ENCODE data around the gene IGSF9B. TPM values are rescaled to one million over a fixed set of nuclear protein-coding genes. Genes with fewer than 3 reads are reported as not detected.

IGSF9B gene
- total RNA-seq, 4 donors from 2014 or later = 6.5 to 106 (median 29.1) TPM

DNA sequence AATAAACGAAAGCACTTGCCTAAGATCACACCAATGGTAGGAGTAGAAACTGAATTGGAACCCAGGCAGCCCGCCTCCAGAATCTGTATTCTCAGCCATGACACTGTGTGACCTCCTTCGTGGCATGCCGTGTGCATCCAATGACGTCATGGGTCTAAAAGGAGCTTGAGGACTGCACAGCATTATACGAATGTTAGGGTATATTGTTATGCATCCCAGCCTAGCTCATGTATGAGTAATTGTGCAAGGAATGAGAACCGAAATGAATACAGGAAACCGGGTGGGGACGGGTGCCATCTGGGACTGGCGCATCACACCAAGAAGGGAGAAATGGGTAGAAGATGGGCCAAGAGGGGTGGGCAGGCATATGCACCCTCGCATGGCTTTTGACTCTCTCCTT, 12.3 kb upstream of the IGSF9B start:
- Histone ChIP-seq H3K9me3 (no peaks in the 10 kb centered on the region), H3K4me1 (peaks cover 0 to 5% of the 10 kb centered on the region in 2 donors), H3K4me3 (no peak overlapping the region), H3K27ac (no peak overlapping the region), H3K27me3 (no peaks in the 10 kb centered on the region), H3K36me3 (no peaks in the 10 kb centered on the region)
- intact Hi-C loops (cut with DNase I; ENCODE audit: low total_unique reads) = no loop called here
- no peak for TF ChIP-seq POLR2A (IDR thresholded peaks at IDR 0.05)
- TF ChIP-seq CTCF (IDR thresholded peaks at IDR 0.05) = no peak
- no peak for DNase-seq

DNA sequence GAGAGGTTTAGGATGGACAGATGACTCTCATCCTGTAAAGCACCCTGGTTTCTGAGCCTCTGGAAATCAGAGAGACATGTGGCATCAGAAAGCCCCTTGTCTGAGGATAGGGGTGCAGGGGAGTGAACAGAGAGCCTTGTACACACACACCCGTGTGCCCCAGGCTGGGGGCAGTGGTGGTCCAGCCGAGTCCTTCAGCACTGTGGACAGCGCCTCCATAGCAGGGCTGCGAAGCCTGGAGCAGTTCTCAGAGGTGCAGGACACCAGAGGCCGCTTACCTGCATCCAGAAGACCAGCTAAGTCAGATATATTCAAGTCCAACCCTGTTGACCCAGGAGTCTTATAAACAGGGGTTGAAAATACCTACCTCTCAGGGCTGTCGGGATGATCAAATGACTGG, 11.5 kb upstream of the IGSF9B start:
- no peaks in the 10 kb centered on the region for H3K9me3 ChIP-seq
- no peaks in the 10 kb centered on the region for H3K36me3 ChIP-seq
- TF ChIP-seq POLR2A (IDR thresholded peaks at IDR 0.05) (no peak), CTCF (IDR thresholded peaks at IDR 0.05) (no peak)
- intact Hi-C loops (cut with DNase I; ENCODE audit: low total_unique reads) = no loop called here
- H3K4me1 ChIP-seq = peaks cover 0 to 5% of the 10 kb centered on the region in 2 donors
- no peaks in the 10 kb centered on the region for H3K27me3 ChIP-seq
- H3K27ac ChIP-seq = no peak overlapping the region
- DNase-seq = no peak
- no peak overlapping the region for H3K4me3 ChIP-seq

DNA sequence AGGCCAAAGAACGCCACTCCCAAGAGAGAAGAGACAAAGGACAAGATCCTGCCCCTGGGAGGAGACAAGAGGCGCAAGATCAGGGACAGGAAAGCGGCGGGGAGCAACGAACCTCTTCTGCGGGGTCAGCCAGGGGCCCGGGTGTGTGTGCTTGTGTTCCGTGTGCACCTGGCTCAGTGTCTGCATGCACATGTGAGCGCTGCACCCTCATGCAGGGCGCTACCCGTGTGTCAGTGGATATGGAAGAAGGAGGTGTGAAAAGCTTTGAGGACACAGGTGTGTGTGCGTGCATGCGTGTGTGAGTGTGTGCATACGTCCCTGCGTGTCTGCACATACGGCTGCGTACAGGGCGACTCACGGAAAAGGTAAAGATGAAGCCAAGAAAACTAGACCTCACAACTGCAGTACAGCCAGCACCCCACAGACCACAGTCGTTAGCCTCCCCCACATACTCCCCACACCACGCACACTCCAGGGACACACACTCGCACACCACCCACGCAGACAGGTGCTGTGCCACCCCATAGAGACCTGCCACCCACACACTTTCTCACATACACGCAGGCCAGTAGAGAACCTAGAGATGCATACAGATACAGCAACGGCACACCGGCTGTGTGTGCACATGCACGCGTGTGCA, 11.0 kb upstream of the IGSF9B start:
- no peak overlapping the region for H3K27ac ChIP-seq
- peaks cover 0 to 5% of the 10 kb centered on the region in 2 donors for H3K4me1 ChIP-seq
- H3K4me3 ChIP-seq = no peak overlapping the region
- no peak for TF ChIP-seq CTCF (IDR thresholded peaks at IDR 0.05)
- TF ChIP-seq POLR2A (IDR thresholded peaks at IDR 0.05) = no peak
- H3K9me3 ChIP-seq = no peaks in the 10 kb centered on the region
- no peaks in the 10 kb centered on the region for H3K27me3 ChIP-seq
- DNase-seq = no peak
- intact Hi-C loops (cut with DNase I; ENCODE audit: low total_unique reads) = no loop called here
- no peaks in the 10 kb centered on the region for H3K36me3 ChIP-seq

- Histone ChIP-seq H3K9me3 (no peaks in the 10 kb centered on the region), H3K4me1 (peaks cover 0 to 5% of the 10 kb centered on the region in 2 donors), H3K27ac (no peak overlapping the region), H3K4me3 (no peak overlapping the region), H3K36me3 (no peaks in the 10 kb centered on the region), H3K27me3 (no peaks in the 10 kb centered on the region)
- peak; percentile 33 to 49 for DNase-seq
- intact Hi-C loops (cut with DNase I; ENCODE audit: low total_unique reads) = no loop called here
- peak; percentile 25 to 47 (median 34) for TF ChIP-seq CTCF (IDR thresholded peaks at IDR 0.05)
- TF ChIP-seq POLR2A (IDR thresholded peaks at IDR 0.05) = no peak
Observed at GRCh38 chr11:133966921-133967598, 10.3 kb upstream of the IGSF9B start.

DNA sequence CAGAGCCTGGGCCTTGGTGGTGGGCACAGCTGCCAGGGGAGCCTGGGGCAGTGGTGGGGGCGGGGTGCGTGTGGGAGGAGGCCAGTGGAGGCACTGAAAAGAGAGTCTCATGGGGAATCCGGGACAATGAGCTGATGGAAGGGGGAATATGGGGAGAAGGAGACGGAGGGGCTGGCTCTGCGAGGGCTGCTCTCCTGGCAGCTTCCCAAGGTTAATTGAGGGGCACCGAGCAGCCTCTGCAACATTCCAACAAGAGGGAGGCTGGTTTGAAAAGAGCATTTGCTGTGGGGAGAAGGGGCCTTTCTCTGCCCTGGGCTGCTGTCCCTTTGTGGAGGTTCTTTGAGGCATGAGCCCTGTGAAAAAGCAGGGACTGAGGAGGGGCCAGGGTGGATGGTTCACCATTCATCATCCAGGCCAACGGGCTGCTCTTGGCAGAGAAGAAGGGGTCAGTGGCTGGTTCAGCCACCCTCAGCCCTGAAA, 9.4 kb upstream of the IGSF9B start:
- Histone ChIP-seq H3K9me3 (no peaks in the 10 kb centered on the region), H3K36me3 (no peaks in the 10 kb centered on the region), H3K27me3 (no peaks in the 10 kb centered on the region), H3K4me3 (no peak overlapping the region), H3K27ac (peak overlapping the region in 1 of 2 donors; percentile 13), H3K4me1 (peaks cover 0 to 5% of the 10 kb centered on the region in 2 donors)
- TF ChIP-seq CTCF (IDR thresholded peaks at IDR 0.05) = no peak
- TF ChIP-seq POLR2A (IDR thresholded peaks at IDR 0.05) = no peak
- intact Hi-C loops (cut with DNase I; ENCODE audit: low total_unique reads) = no loop called here
- no peak for DNase-seq

Measured in uterus (tissue), 4 donors.